Measurements from ENCODE around the gene SNCB. TPM values are rescaled to one million over a fixed set of nuclear protein-coding genes. Genes with fewer than 3 reads are reported as not detected.
"Not testable (repeated sequence)": the region's sequence is repeated elsewhere in the genome, so short reads cannot be mapped to it uniquely, and the experiment has no call there.

The SNCB gene
- total RNA-seq, 1 donor = not detected

DNA sequence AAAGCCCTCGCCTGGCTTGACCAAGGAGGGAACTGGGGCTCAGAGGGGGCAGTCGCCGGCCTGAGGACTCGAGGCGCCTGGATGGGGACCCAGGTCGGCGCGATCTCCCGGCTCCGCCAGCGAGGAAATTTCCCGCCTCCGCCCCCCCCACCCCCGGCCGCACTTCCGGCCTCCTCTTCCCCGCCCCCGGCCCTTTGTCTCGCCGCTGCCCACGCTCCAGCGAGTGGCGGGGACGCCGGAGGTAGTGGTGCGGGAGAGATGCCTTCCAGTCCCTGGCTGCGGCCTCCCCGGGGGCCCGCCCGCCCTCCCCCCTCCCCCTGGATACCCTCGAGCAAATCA, 19.9 kb downstream of the SNCB start:
- Histone ChIP-seq H3K9me3 (ENCODE audit: low read depth, low read length) (no peaks in the 10 kb centered on the region), H3K4me1 (ENCODE audit: insufficient read depth, low read length) (no peaks in the 10 kb centered on the region), H3K27me3 (ENCODE audit: insufficient read depth, low read length) (peaks cover 21% of the 10 kb centered on the region), H3K4me3 (ENCODE audit: low read length) (peak overlapping the region; percentile 44)

DNA sequence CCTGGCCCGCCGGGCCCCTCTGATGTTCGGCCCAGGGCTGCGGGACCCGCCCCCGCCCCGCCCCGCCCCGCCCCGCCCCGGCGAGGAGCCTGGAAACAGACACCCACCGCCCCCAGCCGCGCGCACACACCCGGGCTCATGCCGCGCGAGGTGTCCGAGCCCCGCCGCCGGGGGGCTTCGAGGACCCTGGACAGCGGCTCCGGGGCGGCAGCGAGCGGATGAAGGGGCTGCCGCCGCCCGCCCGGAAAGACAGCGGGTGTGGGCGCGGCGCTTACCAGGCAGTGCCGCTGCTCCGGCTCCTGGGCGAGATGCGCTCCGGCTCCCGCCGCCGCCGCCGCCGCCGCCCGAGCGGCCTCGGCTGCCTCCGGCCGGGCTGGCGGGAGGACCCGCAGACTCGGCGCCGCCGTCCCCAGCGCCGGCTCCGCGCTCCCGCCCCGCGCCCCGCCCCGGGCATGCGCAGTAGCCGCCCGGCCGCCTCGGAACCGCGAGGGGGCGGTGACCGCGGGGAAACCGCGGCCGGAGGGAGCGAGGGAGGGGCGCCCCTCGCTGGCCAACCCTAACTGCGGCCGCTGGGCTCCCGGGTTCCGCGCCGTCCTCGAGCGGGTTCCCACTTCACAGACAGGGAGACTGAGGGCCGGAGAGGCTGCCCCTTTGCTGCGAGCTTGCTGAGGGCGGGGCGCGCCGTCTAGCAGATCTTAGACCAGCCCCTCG, 20.5 kb downstream of the SNCB start, which contains the start of gene GPRIN1:
Gene GPRIN1, minus strand, starts transcription at position 433 of the 711 bp plus-strand sequence. CDS start 10,322 bp downstream, outside the sequence.
- Histone ChIP-seq H3K4me1 (ENCODE audit: insufficient read depth, low read length) (no peaks in the 10 kb centered on the region), H3K4me3 (ENCODE audit: low read length) (peak within 1 kb of the TSS; percentile 44), H3K27me3 (ENCODE audit: insufficient read depth, low read length) (peaks cover 21% of the 10 kb centered on the region), H3K9me3 (ENCODE audit: low read depth, low read length) (no peaks in the 10 kb centered on the region)

- Histone ChIP-seq H3K4me1 (ENCODE audit: insufficient read depth, low read length) (no peaks in the 10 kb centered on the region), H3K4me3 (ENCODE audit: low read length) (no peak overlapping the region), H3K27me3 (ENCODE audit: insufficient read depth, low read length) (peaks cover 21% of the 10 kb centered on the region), H3K9me3 (ENCODE audit: low read depth, low read length) (no peaks in the 10 kb centered on the region)
These were observed 21.2 kb downstream of the SNCB start for GRCh38 chr5:176608937-176609723.

DNA sequence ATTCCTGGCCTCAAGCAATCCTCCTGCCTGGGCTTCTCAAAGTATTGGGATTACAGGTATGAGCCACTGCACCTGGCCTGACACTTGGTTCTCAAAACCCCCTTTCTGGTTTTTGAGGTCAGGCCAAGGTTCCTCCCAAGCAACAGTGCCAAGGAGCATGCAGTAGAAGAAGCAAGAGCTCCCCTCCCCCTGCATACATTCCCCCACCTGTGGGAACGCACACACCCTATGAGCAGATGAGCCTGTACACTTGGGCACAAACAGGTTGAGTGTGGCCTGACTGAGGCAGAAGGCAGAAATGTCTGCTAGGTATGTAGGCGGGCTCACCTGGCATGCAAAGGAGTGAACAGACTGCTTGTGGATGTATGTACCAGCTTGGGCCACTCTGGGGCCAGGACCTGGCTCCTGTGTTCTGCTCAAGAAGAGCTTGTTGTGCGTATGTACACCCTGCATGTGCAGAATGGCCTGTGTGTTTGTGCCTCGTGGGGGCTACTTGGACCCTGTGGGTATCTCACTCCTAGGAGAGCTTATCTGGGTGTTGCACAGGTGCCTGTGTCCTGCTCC, 22.1 kb downstream of the SNCB start:
- Histone ChIP-seq H3K9me3 (ENCODE audit: low read depth, low read length) (no peaks in the 10 kb centered on the region), H3K4me1 (ENCODE audit: insufficient read depth, low read length) (no peaks in the 10 kb centered on the region), H3K27me3 (ENCODE audit: insufficient read depth, low read length) (peaks cover 21% of the 10 kb centered on the region), H3K4me3 (ENCODE audit: low read length) (no peak overlapping the region)

GRCh38 chr5:176606875-176607274, 23.5 kb downstream of the SNCB start:
- no peaks in the 10 kb centered on the region for H3K9me3 ChIP-seq (ENCODE audit: low read depth, low read length)
- H3K4me3 ChIP-seq (ENCODE audit: low read length) = no peak overlapping the region
- peaks cover 14% of the 10 kb centered on the region for H3K27me3 ChIP-seq (ENCODE audit: insufficient read depth, low read length)
- no peaks in the 10 kb centered on the region for H3K4me1 ChIP-seq (ENCODE audit: insufficient read depth, low read length)

DNA sequence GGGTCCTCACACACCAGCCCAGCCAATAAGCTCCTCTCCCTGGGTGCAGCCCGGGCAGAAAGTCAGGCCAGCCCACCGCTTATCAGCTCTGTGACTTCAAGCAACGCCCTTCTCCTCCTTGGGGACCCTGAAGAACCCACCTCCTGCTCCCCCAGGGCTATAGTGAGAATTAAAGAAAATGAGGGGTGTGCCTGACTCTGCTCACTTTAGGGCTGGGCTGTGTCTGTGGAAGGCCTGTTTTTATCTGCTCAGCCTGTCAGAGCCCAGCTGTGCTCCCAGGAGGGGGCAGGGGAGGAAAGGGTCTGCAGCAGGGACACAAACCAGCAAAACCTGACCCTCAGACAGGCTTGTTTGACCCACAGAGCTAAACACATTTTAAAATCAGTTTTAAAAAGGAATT, 24.3 kb downstream of the SNCB start:
- H3K4me3 ChIP-seq (ENCODE audit: low read length) = no peak overlapping the region
- no peaks in the 10 kb centered on the region for H3K9me3 ChIP-seq (ENCODE audit: low read depth, low read length)
- H3K27me3 ChIP-seq (ENCODE audit: insufficient read depth, low read length) = peaks cover 14% of the 10 kb centered on the region
- no peaks in the 10 kb centered on the region for H3K4me1 ChIP-seq (ENCODE audit: insufficient read depth, low read length)

DNA sequence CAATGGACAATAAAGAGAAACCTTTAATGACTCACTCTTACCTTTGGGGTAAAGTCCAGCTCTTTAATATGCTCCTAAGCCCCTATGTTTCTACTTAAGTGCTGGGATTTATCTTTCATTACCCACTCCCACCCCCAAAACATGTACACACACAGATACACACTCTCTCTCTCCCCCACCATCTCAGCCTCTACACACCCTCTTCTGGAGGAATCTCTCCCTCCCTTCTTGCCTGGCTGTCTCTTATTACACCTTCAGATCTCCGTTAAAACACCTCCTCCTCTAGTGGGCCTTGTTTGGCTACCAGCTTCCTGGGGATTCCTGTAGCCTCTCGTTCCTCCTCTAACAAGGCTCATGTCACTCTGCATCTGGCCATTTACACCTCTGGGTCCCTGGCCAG, 27.2 kb downstream of the SNCB start:
- Histone ChIP-seq H3K27me3 (ENCODE audit: insufficient read depth, low read length) (no peaks in the 10 kb centered on the region), H3K4me3 (ENCODE audit: low read length) (no peak overlapping the region), H3K9me3 (ENCODE audit: low read depth, low read length) (no peaks in the 10 kb centered on the region), H3K4me1 (ENCODE audit: insufficient read depth, low read length) (no peaks in the 10 kb centered on the region)

DNA sequence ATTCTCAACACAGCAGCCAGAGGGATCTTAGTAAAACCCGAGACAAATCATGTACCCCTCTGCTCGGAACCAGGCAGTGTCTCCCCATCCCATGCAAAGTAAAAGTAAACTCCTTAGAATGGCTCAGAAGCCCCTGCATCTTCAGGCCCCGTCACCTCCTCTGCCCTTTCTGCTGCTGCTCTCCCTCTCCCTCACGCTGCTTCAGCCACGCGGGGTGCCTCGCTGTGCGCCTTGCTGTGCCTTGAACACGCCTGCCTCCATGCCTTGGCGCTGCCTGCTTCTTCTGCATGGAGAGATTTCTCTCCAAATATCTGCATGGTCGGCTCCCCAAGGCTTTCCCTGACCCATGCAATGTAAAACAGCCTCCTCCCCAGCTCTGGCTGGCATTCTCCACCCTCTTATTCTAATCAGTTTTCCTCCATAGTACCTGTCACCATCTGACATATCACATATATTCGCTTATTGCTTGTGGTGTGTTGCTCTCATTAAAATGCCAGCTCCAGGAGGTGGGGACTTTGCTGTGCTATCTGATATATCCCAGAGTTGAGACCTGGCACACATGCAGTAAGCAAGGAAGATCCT, 28.3 kb downstream of the SNCB start:
- Histone ChIP-seq H3K4me3 (ENCODE audit: low read length) (no peak overlapping the region), H3K9me3 (ENCODE audit: low read depth, low read length) (no peaks in the 10 kb centered on the region), H3K4me1 (ENCODE audit: insufficient read depth, low read length) (no peaks in the 10 kb centered on the region), H3K27me3 (ENCODE audit: insufficient read depth, low read length) (peaks cover 4% of the 10 kb centered on the region)

- not testable (repeated sequence) for H3K9me3 ChIP-seq (ENCODE audit: low read depth, low read length)
These were observed 30.4 kb downstream of the SNCB start for GRCh38 chr5:176599749-176600430.

GRCh38 chr5:176597417-176598389, 32.6 kb downstream of the SNCB start:
- Histone ChIP-seq H3K9me3 (ENCODE audit: low read depth, low read length) (no peaks in the 10 kb centered on the region), H3K4me3 (ENCODE audit: low read length) (no peak overlapping the region), H3K27me3 (ENCODE audit: insufficient read depth, low read length) (peaks cover 10% of the 10 kb centered on the region), H3K4me1 (ENCODE audit: insufficient read depth, low read length) (peaks cover 4% of the 10 kb centered on the region)

More at GRCh38 chr5:176599749-176600430, 30.4 kb downstream of the SNCB start:
- not testable (repeated sequence) for H3K4me1 ChIP-seq (ENCODE audit: insufficient read depth, low read length); H3K4me3 ChIP-seq (ENCODE audit: low read length)
- H3K27me3 ChIP-seq (ENCODE audit: insufficient read depth, low read length) = peaks cover 10% of the 10 kb centered on the region

DNA sequence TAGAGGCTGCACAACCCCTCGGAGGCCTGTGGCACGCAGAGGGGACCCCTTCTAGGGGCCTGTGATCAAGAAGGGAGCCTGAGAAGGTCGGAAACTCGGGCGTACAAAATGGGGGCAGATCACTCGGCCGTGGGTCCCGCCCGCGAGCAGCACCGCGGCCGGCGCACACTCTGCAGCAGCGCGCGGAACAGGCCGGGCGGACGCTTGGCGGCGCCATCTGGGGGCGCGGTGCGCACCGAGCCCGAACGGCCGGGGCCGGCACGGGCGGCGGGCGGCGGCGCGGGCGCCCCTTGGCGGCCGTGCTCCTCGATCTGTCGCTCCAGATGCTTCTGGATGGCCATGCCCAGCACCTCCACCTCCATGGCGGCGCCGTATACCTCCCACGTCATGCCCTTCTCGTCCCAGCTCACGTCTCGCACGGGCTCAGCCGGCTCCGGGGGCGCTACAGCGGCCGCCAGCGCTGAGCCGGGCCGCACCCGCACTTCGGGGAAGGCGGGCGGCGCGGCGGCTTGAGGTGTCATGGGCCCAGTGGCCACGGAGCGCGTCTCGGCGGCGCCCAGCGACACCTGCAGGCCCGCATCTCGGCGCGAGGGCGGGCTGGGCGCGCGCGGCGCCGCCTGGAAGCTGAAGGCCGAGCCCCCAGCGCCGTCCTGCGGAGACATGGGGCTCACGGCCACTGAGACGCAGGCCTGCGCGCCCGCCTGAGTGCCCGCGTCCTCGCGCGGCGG, 33.5 kb downstream of the SNCB start:
- Histone ChIP-seq H3K27me3 (ENCODE audit: insufficient read depth, low read length) (peaks cover 10% of the 10 kb centered on the region), H3K4me3 (ENCODE audit: low read length) (no peak overlapping the region), H3K4me1 (ENCODE audit: insufficient read depth, low read length) (peaks cover 4% of the 10 kb centered on the region), H3K9me3 (ENCODE audit: low read depth, low read length) (no peaks in the 10 kb centered on the region)

DNA sequence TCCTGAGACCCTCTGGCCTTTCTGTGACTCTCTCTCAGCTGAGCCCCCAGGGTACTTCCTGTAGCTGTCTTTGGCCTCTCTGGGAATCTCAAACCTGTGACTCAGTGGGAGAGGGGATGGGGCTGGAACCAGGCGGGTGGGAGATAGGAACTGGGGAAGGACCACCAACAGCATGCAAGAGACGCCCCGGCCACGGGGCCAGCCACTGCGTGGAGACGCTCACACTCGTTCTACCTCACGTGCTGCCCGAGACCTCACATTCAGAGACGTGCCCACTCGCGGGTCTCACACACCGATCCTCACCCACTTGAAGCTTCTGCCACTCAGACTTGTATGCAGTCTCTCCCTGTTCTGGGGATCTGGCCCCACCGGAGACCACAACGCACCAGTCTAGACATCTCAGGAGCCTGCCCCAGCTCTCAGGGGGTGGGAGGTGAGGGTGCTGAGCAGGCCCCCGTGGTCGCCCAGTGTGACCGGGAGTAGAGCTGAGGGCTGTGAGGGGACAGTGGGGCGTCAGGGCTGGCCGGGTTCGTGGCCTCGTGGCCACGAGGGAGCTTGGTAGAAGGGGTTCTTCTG, 34.2 kb downstream of the SNCB start:
- no peak overlapping the region for H3K4me3 ChIP-seq (ENCODE audit: low read length)
- H3K9me3 ChIP-seq (ENCODE audit: low read depth, low read length) = no peaks in the 10 kb centered on the region
- H3K4me1 ChIP-seq (ENCODE audit: insufficient read depth, low read length) = peaks cover 4% of the 10 kb centered on the region
- peaks cover 10% of the 10 kb centered on the region for H3K27me3 ChIP-seq (ENCODE audit: insufficient read depth, low read length)

GRCh38 chr5:176595386-176595943, 34.9 kb downstream of the SNCB start:
- no peaks in the 10 kb centered on the region for H3K9me3 ChIP-seq (ENCODE audit: low read depth, low read length)
- no peak overlapping the region for H3K4me3 ChIP-seq (ENCODE audit: low read length)
- H3K4me1 ChIP-seq (ENCODE audit: insufficient read depth, low read length) = peaks cover 4% of the 10 kb centered on the region
- H3K27me3 ChIP-seq (ENCODE audit: insufficient read depth, low read length) = peaks cover 10% of the 10 kb centered on the region

Data from mononuclear cell (primary cell).